Erythroblast (primary cell): Measurements from ENCODE around the gene ALDH18A1.
"Not testable (repeated sequence)": the region's sequence is repeated elsewhere in the genome, so short reads cannot be mapped to it uniquely, and the experiment has no call there.

Source experiments
- DNase-seq, 2 experiments: peaks; one replicate each; lab custom pipeline; 2025; lab: John Stamatoyannopoulos, UW
- GATA1 ChIP-seq: IDR thresholded peaks from 2 replicates; pipeline ENCODE4 v1.6.1; 2011; ENCODE audit warnings: low read depth, mild to moderate bottlenecking, control low read depth, low read length, moderate library complexity
- POLR2A ChIP-seq: IDR thresholded peaks from 2 replicates; pipeline ENCODE4 v1.6.1; 2011; ENCODE audit warnings: mild to moderate bottlenecking, low read length

The ALDH18A1 gene

GRCh38 chr10:95656291-95657164 lies at the start of gene ALDH18A1:
Gene ALDH18A1 (minus strand): TSS chr10:95656711. CDS start chr10:95653377, 3,334 bp downstream.
- TF ChIP-seq POLR2A: no peak
- no peak for TF ChIP-seq GATA1
- DNase-seq: peak; percentile 95

GRCh38 chr10:95698415-95698814 lies 41.9 kb upstream of the ALDH18A1 start:
- TF ChIP-seq GATA1 (no peak), POLR2A (no peak)
- no peak for DNase-seq

DNA sequence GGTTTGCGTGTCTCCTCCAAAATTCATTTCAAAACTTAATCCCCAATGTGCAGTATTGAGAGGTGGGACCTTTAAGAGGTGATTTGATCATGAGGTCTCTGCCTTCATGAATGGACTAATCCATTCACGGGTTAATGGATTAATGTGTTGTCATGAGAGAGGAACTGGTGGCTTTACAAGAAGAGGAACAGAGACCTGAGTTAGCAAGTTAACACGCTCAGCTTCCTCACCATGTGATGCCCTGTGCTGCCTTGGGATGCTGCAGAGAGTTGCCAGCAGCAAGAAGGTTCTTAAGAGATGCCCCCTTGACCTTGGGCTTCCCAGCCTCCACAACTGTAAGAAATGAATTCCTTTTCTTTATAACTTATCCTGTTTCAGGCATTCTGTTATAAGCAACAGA lies 40.9 kb upstream of the ALDH18A1 start:
- DNase-seq: no peak
- TF ChIP-seq POLR2A: no peak
- TF ChIP-seq GATA1: no peak

DNA sequence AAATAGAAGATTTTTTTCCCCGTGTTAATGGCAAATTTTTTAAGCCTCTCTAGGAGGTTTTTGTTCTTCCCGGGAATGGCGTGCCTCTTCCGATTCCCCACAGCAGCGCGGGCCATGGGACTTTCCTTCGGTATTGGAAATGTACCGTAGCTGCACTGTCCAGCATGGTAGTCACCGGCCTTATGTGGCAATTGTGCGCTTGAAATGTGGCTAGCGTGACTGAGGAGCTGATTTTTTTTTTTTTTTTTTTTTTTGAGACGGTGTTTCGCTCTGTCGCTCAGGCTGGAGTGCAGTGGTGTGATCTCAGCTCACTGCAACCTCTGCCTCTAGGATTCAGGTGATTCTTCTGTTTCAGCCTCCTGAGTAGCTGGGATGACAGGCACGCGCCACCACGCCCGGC lies 38.2 kb upstream of the ALDH18A1 start:
- no peak for DNase-seq
- no peak for TF ChIP-seq GATA1
- no peak for TF ChIP-seq POLR2A

DNA sequence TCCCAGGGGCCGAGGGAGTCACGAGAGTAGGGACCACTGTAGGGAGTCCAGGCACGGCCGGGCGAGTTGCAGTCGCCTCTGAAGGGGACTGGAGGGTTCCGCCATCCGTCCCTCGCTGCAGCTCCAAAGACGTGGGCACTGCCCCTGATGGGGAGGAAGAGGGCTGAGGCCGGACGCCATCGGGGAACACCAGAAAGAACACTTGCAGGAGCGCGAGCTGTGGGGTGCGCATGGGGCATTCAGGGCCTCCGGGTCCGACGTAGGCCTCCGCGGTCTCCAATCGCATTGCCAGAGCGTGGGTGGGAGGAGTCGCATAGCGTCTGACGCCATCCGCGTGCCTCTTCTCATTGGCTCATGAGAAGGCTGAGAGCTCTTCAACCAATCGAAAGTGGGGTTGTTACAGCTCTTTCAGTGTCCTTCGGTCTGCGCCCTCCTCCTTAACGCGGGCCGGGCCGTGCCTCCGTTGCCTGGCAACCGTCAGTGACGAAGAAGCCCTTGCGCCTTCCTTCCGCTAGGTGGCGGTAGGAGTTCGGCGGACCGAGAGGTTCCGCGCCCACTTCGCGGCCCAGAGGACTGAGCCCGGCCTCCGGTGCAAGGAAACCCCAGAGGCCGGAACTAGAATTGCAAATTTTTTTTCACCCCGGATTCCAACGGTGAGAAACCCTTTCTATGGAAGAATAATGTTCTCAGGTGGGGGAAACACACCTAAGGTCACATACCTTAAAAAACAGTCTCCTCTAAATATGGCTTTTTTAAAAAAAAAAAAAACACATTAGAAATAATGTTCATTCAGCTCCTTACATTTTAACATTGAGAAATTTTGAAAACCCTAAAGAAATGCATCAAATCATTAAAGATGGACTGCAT lies 37.4 kb upstream of the ALDH18A1 start, which contains the start of gene TCTN3:
TSS of gene TCTN3 (minus strand) at position 260 of the 867 bp plus-strand sequence. CDS start at position 232, 28 bp downstream.
- DNase-seq: peak; percentile 100

DNA sequence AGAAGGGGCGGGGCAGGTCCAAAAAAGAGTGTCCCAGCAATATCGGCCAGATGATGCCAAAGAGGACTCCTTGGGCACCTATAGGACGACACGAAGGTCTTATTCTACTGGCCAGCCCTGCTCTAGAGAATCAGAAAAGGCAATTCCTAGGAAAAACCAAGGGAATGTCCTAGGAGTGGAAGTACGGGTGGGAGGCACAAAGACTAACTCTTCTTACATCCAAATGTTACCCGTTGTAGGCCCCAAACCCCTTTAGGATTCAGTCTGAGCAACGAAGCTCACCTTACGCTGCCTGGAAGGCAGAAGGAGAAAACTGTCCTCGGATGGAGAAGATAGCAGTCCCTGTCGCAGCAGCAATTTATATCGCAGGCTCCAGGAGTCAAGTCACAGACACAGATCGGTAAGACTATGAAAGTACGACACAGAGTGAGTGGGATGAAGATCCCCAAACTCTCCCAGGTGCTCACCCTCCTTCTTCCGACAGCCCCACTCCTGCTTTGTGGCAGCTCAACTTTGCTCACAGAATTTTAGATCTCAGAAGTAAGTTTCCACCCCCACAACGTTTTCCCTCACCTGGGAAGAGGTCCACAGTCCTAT lies 36.7 kb upstream of the ALDH18A1 start:
- TF ChIP-seq POLR2A (no peak), GATA1 (no peak)
- DNase-seq: peak; percentile 55 to 66

More for the DNA sequence above, 37.4 kb upstream of the ALDH18A1 start, which contains the start of gene TCTN3:
- TF ChIP-seq GATA1 (no peak), POLR2A (peak; percentile 78)

GRCh38 chr10:95691281-95691680 lies 34.8 kb upstream of the ALDH18A1 start:
- no peak for TF ChIP-seq GATA1
- TF ChIP-seq POLR2A: no peak
- peak in 1 of 2 experiments; percentile 2 for DNase-seq

DNA sequence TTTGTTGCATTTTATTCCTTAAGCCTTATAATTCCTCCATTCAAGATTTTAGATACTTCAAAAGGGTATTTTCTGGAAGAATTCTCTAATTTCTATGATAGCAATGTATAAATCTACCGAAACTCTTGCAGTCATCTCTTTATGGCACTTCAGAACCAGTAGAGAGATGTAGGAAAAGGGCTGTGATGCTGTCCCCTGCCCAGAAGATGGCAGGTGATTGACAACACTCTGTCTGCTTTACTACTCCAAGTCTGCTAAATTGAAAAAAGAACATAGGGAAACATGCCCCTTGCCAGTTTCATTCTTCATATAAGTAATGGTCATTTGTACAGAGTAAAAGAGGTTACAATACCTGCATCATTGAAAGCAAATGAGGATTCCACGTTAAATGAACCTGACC lies 32.1 kb upstream of the ALDH18A1 start:
- DNase-seq: peak in 1 of 2 experiments; percentile 3
- no peak for TF ChIP-seq GATA1

- DNase-seq: no peak
- TF ChIP-seq POLR2A: no peak
Observed at GRCh38 chr10:95683966-95684365, 27.5 kb upstream of the ALDH18A1 start.

- TF ChIP-seq GATA1 (no peak), POLR2A (no peak)
- peak; percentile 2 to 33 for DNase-seq
Observed at GRCh38 chr10:95675403-95676116, 19.0 kb upstream of the ALDH18A1 start.

- TF ChIP-seq POLR2A (no peak), GATA1 (no peak)
- no peak for DNase-seq
Observed at GRCh38 chr10:95674643-95675042, 18.1 kb upstream of the ALDH18A1 start.

DNA sequence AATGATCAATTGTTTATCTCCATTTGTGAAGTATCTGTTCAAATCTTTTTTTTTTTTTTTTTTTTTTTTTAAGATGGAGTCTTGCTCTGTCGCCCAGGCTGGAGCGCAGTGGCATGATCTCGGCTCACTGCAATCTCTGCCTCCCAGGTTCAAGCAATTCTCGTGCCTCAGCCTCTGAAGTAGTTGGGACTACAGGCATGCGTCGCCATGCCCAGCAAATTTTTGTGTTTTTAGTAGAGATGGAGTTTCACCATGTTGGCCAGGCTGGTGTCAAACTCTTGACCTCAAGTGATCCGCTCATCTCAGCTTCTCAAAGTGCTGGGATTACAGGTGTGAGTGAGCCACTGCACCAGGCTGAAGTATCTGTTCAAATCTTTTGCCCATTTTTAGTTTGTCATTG lies 16.1 kb upstream of the ALDH18A1 start:
- DNase-seq: not testable (repeated sequence)

DNA sequence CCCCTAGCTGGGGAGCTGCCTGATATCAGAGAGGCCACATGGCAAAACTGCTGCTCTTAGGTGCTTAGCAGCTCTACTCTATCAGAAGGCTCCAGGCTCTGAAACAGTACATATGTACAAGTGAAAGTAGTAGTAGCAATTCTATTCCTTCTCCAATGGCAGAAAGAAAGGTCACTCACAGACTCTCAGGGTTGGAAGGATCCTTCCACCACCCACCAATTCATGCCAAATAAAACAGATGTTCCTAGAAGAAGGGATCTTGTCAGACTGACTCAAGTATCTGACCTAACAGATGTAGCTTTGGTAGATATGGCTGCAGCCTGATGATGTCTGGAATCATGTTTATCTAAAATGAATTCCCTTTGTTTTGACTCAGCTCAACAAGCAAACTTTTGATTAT lies 8.0 kb upstream of the ALDH18A1 start:
- peak; percentile 47 for TF ChIP-seq POLR2A
- TF ChIP-seq GATA1: peak; percentile 47
- peak; percentile 92 to 99 for DNase-seq

- DNase-seq: peak; percentile 29 to 33
- TF ChIP-seq GATA1: no peak
- TF ChIP-seq POLR2A: no peak
Observed at GRCh38 chr10:95663496-95663895, 7.0 kb upstream of the ALDH18A1 start.
